Upper lobe of left lung (tissue), 6 donors: Measurements from ENCODE around the gene MYG1. TPM values are rescaled to one million over a fixed set of nuclear protein-coding genes. Genes with fewer than 3 reads are reported as not detected.

Experiments
- ATAC-seq, 2 donors: fragments of 200-7000 bp; cut with Tn5 transposase; one replicate each; pipeline ENCODE4 v1.9.1; 2022; ENCODE audit warnings: mild to moderate bottlenecking in 2 of 2, moderate library complexity in 2 of 2; ENCODE audit not compliant: low FRiP score in 2 of 2
- DNase-seq, 2 donors: peaks; one replicate each; pipeline ENCODE4 v3.0.0-alpha.2; 2019 to 2020
- H3K27ac ChIP-seq, 4 donors: fragments of 200-600 bp; sonication (generic); one replicate each; pipeline ENCODE4 v1.5.1; 2016 to 2019
- H3K27me3 ChIP-seq, 4 donors: fragments of 200-600 bp; sonication (generic); one replicate each; pipeline ENCODE4 v1.5.1; 2017 to 2019
- H3K36me3 ChIP-seq, 4 donors: fragments of 200-600 bp; sonication (generic); one replicate each; pipeline ENCODE4 v1.5.1; 2016 to 2019
- H3K4me1 ChIP-seq, 4 donors: fragments of 200-600 bp; sonication (generic); one replicate each; pipeline ENCODE4 v1.5.1; 2018 to 2019
- H3K4me3 ChIP-seq, 4 donors: fragments of 200-600 bp; sonication (generic); one replicate each; pipeline ENCODE4 v1.5.1; 2017 to 2019; ENCODE audit warnings: mild to moderate bottlenecking in 2 of 4, moderate library complexity in 1 of 4
- H3K9me3 ChIP-seq, 4 donors: fragments of 200-600 bp; sonication (generic); one replicate each; pipeline ENCODE4 v1.5.1; 2018 to 2019
- EP300 ChIP-seq, 4 donors: sonication (generic); formaldehyde crosslinking; IDR thresholded peaks; one replicate each; pipeline ENCODE4 v1.5.1; 2017; ENCODE audit warnings: antibody characterized with exemption in 4 of 4, control low read depth in 2 of 4
- POLR2A ChIP-seq, 4 donors: fragments of 450-650 bp; IDR thresholded peaks; one replicate each; pipeline ENCODE4 v1.5.1; 2016 to 2017; ENCODE audit warnings: antibody characterized with exemption in 4 of 4, mild to moderate bottlenecking in 2 of 4
- POLR2AphosphoS5 ChIP-seq, 2 donors: sonication (generic); formaldehyde crosslinking; IDR thresholded peaks; one replicate each; pipeline ENCODE4 v1.5.1; 2017; ENCODE audit warnings: antibody characterized with exemption in 2 of 2
- WGBS, 2 donors: methylation state at CpG; one replicate each; pipeline ENCODE4 v1.1.5; 2017 to 2018; 5-methylcytosine and 5-hydroxymethylcytosine counted together
- total RNA-seq, 6 donors: library from RNA; depleted of rRNA in 4 of 6; stranded (reverse); fragments of >200 nt in 4 of 6; gene quantifications; one replicate each; pipeline versions ENCODE4 v1.1.0 to v1.2.1, GENCODE V29; 2016 to 2021
- TF ChIP-seq, protein P1 (sequence below), 6 experiments: fragments of 450-650 bp in 4 of 6; fragments of 200-600 bp in 2 of 6; sonication (generic) in 2 of 6; IDR thresholded peaks; one replicate each; pipeline ENCODE4 v1.5.1; 2016 to 2019; ENCODE audit warnings: antibody characterized with exemption in 6 of 6
- donor health status: DM: no; HTN: no; CAD: no; lungs with moderate emphysema.
- donor health status: DM: no; HTN: yes; CAD: no; lungs with severe emphysema.

Gene MYG1
- total RNA-seq, 6 donors from 2014 or later = 29.1 to 50.7 (median 34.8) TPM

DNA sequence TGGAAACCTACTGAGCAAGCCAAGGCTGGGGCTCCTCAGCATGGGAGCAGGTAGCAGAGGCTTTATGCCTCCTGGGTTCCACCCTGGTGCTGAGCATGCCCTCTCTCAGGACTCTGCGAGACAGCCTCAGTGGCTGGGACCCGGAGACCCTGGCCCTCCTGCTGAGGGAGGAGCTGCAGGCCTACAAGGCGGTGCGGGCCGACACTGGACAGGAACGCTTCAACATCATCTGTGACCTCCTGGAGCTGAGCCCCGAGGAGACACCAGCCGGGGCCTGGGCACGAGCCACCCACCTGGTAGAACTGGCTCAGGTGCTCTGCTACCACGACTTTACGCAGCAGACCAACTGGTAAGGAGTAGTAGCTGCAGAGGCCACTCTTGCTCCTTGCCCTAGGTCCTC lies 23.0 kb upstream of the MYG1 start:
- H3K27me3 ChIP-seq = no peaks in the 10 kb centered on the region
- ATAC-seq = no peak
- DNase-seq = no peak
- WGBS, 2 donors = 100% methylated on average over 7 of the region's 11 CpGs; no CpG with 5 or more reads in 1 of the 2 donors
- no peaks in the 10 kb centered on the region for H3K9me3 ChIP-seq
- no peak overlapping the region for H3K4me3 ChIP-seq
- no peaks in the 10 kb centered on the region for H3K4me1 ChIP-seq
- TF ChIP-seq, protein P1, sequence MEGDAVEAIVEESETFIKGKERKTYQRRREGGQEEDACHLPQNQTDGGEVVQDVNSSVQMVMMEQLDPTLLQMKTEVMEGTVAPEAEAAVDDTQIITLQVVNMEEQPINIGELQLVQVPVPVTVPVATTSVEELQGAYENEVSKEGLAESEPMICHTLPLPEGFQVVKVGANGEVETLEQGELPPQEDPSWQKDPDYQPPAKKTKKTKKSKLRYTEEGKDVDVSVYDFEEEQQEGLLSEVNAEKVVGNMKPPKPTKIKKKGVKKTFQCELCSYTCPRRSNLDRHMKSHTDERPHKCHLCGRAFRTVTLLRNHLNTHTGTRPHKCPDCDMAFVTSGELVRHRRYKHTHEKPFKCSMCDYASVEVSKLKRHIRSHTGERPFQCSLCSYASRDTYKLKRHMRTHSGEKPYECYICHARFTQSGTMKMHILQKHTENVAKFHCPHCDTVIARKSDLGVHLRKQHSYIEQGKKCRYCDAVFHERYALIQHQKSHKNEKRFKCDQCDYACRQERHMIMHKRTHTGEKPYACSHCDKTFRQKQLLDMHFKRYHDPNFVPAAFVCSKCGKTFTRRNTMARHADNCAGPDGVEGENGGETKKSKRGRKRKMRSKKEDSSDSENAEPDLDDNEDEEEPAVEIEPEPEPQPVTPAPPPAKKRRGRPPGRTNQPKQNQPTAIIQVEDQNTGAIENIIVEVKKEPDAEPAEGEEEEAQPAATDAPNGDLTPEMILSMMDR (IDR thresholded peaks at IDR 0.05) = no peak
- TF ChIP-seq POLR2AphosphoS5 (IDR thresholded peaks at IDR 0.05) (no peak), POLR2A (IDR thresholded peaks at IDR 0.05) (no peak), EP300 (IDR thresholded peaks at IDR 0.05) (no peak)
- H3K36me3 ChIP-seq = no peaks in the 10 kb centered on the region
- no peak overlapping the region for H3K27ac ChIP-seq

DNA sequence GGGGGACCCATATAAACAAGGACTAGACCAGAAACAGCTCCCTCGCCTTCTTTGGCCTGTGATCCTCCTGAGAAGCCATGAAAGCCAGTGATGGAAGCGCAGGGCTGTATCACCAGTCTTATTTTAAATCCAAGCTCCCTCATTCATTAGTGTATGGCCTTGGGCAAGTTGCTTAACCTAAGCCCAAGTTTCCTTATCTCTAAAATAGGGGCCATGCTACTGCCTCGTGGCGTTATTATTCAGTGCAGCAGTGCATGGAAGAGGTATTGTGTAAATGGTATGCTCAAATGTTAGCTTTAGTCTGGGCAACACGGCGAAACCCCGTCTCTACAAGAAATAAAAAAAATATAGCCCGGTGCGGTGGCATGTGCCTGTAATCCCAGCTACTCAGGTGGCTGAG lies 21.5 kb upstream of the MYG1 start:
- H3K4me3 ChIP-seq = no peak overlapping the region
- no peaks in the 10 kb centered on the region for H3K4me1 ChIP-seq
- WGBS, 2 donors = 95 to 96% methylated on average over 9 of the region's 9 CpGs
- ATAC-seq (no peak), DNase-seq (no peak)
- TF ChIP-seq POLR2A (IDR thresholded peaks at IDR 0.05) (no peak), EP300 (IDR thresholded peaks at IDR 0.05) (no peak), POLR2AphosphoS5 (IDR thresholded peaks at IDR 0.05) (no peak)
- TF ChIP-seq, protein P1 (IDR thresholded peaks at IDR 0.05) = no peak
- H3K27me3 ChIP-seq = no peaks in the 10 kb centered on the region
- no peak overlapping the region for H3K27ac ChIP-seq
- H3K9me3 ChIP-seq = no peaks in the 10 kb centered on the region
- H3K36me3 ChIP-seq = no peaks in the 10 kb centered on the region

DNA sequence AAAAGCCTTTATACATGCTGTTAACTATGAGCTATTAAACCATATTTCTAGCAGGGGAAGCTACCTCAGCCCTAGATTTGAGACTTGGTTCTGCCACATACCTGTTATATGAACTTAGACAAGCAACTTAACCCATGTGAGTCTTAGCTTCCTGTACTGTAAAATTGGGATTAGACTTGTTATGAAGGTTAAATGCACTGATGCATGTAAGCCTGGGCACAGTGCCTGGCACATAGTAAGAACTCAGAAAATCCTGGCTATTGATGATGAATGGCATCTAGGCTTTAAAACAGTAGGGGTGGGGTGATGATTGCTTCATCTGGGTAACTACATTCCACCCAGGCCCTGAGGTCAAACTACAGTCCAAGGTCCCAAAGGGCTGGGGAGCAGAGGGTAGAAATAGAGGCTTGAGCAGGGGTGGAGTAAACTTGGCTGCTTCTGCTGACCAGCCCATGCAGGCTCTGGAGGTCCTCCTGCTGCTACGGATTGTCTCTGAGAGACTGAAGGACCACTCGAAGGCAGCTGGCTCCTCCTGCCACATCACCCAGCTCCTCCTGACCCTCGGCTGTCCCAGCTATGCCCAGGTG lies 20.1 kb upstream of the MYG1 start:
- H3K9me3 ChIP-seq = no peaks in the 10 kb centered on the region
- DNase-seq (no peak), ATAC-seq (no peak)
- 78 to 88% methylated on average over 3 of the region's 3 CpGs for WGBS, 2 donors
- H3K27ac ChIP-seq = no peak overlapping the region
- H3K36me3 ChIP-seq = no peaks in the 10 kb centered on the region
- no peaks in the 10 kb centered on the region for H3K4me1 ChIP-seq
- H3K4me3 ChIP-seq = no peak overlapping the region
- no peaks in the 10 kb centered on the region for H3K27me3 ChIP-seq
- no peak for TF ChIP-seq POLR2A (IDR thresholded peaks at IDR 0.05)
- no peak for TF ChIP-seq EP300 (IDR thresholded peaks at IDR 0.05)
- TF ChIP-seq POLR2AphosphoS5 (IDR thresholded peaks at IDR 0.05) = no peak
- TF ChIP-seq, protein P1 (IDR thresholded peaks at IDR 0.05) = no peak

DNA sequence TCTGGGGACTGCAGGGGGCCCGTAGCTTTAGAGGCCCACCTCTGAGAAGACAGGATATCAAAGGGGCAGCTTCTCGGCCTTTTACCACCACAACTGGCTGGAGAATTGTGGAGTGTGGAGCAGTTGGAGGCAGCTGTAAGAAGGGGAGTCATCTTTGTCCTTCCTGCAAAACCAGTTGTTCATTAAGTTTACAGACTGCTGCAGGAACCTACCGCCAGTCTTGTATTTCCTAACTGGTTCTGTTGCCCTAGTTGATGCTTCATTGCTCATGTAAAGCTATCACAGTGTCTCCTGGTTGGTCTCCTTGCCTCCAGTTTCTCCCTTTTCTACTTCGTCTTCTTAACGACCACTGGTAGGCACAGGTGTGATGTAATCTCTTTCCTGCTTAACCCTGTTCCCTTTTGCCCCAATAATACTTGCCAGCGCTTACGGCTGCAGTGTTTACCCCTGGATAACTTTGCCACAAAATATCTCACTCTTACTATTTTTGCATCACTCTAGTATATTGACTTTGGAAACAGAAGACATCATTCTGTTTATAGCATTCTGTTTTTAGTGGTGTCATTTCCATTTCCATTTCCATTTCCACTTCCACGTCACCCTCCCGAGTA lies 19.5 kb upstream of the MYG1 start:
- H3K4me1 ChIP-seq = no peaks in the 10 kb centered on the region
- H3K9me3 ChIP-seq = no peaks in the 10 kb centered on the region
- 81 to 83% methylated on average over 8 to 9 of the region's 9 CpGs for whole genome bisulfite sequencing, 2 donors
- H3K27me3 ChIP-seq = no peaks in the 10 kb centered on the region
- TF ChIP-seq EP300 (IDR thresholded peaks at IDR 0.05) (no peak), POLR2AphosphoS5 (IDR thresholded peaks at IDR 0.05) (no peak), POLR2A (IDR thresholded peaks at IDR 0.05) (no peak)
- TF ChIP-seq, protein P1 (IDR thresholded peaks at IDR 0.05) = no peak
- no peaks in the 10 kb centered on the region for H3K36me3 ChIP-seq
- no peak for DNase-seq
- H3K27ac ChIP-seq = no peak overlapping the region
- H3K4me3 ChIP-seq = no peak overlapping the region
- ATAC-seq = no peak

DNA sequence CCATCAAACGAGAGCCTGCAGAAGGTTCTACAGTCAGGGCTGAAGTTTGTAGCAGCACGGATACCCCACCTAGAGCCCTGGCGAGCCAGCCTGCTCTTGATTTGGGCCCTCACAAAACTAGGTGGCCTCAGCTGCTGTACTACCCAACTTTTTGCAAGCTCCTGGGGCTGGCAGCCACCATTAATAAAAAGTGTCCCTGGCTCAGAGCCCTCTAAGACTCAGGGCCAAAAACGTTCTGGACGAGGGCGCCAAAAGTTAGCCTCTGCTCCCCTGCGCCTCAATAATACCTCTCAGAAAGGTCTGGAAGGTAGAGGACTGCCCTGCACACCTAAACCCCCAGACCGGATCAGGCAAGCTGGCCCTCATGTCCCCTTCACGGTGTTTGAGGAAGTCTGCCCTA lies 13.0 kb upstream of the MYG1 start:
- Histone ChIP-seq H3K27ac (no peak overlapping the region), H3K9me3 (no peaks in the 10 kb centered on the region), H3K27me3 (no peaks in the 10 kb centered on the region), H3K4me1 (no peaks in the 10 kb centered on the region), H3K36me3 (no peaks in the 10 kb centered on the region), H3K4me3 (no peak overlapping the region)
- no peak for ATAC-seq
- no peak for DNase-seq
- WGBS, 2 donors = 91 to 93% methylated on average over 3 to 9 of the region's 9 CpGs
- TF ChIP-seq POLR2AphosphoS5 (IDR thresholded peaks at IDR 0.05) = no peak
- TF ChIP-seq, protein P1 (IDR thresholded peaks at IDR 0.05) = no peak
- TF ChIP-seq POLR2A (IDR thresholded peaks at IDR 0.05) = no peak
- no peak for TF ChIP-seq EP300 (IDR thresholded peaks at IDR 0.05)
